SK-N-SH (cell line): ENCODE measurements around the gene NUMB.

ENCODE experiments used
- GABPA ChIP-seq: IDR thresholded peaks from 2 replicates; pipeline ENCODE4 v1.4.0; 2012; ENCODE audit warnings: low read depth, mild to moderate bottlenecking
- NRF1 ChIP-seq: IDR thresholded peaks from 2 replicates; pipeline ENCODE4 v1.6.1; 2012; ENCODE audit warnings: low read depth, mild to moderate bottlenecking, low read length

- no peak for TF ChIP-seq NRF1
- no peak for TF ChIP-seq GABPA
Measured at GRCh38 chr14:73365727-73366126, 92.6 kb downstream of the NUMB start.
